Coronary artery (tissue), 2 donors: Measurements from ENCODE around the gene DYNC2H1.

Source experiments
- DNase-seq: peaks from one replicate; pipeline ENCODE4 v3.0.0-alpha.2; 2017; ENCODE audit warnings: low spot score
- H3K27ac ChIP-seq, 2 donors: fragments of 200-600 bp; sonication (generic); one replicate each; pipeline ENCODE4 v1.5.1; 2016 to 2019
- H3K4me3 ChIP-seq: fragments of 200-600 bp; sonication (generic); 2 replicates; pipeline ENCODE4 v1.5.1; 2016; ENCODE audit warnings: mild to moderate bottlenecking, moderate library complexity
- CTCF ChIP-seq: fragments of 200-600 bp; sonication (generic); IDR thresholded peaks from one replicate; pipeline ENCODE4 v1.5.1; 2019; ENCODE audit warnings: antibody characterized with exemption

Gene DYNC2H1

GRCh38 chr11:103338621-103339484, 229.6 kb downstream of the DYNC2H1 start:
- H3K27ac ChIP-seq: no peak overlapping the region
- no peak for DNase-seq
- no peak overlapping the region for H3K4me3 ChIP-seq
- no peak for TF ChIP-seq CTCF

GRCh38 chr11:103339485-103339857, 230.2 kb downstream of the DYNC2H1 start:
- no peak for DNase-seq
- no peak for TF ChIP-seq CTCF
- Histone ChIP-seq H3K27ac (no peak overlapping the region), H3K4me3 (no peak overlapping the region)

DNA sequence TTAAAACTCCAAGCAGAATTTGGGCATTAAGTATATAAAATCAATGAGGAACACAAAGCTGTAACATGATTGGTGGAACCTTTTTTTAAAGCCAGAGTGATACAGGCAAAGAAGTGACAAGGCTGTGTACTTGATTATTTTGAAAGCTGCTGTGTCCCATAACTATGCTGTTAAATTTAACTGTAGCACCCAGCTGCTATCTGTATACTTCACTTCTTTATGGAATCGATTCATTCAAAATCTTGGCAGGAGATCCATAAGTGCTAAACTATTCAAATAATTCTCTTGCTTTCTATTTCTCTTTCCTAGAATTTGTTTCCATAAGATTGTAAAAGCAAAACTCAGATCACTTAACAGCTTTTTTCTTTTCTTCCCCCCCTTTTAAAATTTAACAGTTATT, 231.7 kb downstream of the DYNC2H1 start:
- Histone ChIP-seq H3K4me3 (no peak overlapping the region), H3K27ac (no peak overlapping the region)
- no peak for TF ChIP-seq CTCF
- no peak for DNase-seq

DNA sequence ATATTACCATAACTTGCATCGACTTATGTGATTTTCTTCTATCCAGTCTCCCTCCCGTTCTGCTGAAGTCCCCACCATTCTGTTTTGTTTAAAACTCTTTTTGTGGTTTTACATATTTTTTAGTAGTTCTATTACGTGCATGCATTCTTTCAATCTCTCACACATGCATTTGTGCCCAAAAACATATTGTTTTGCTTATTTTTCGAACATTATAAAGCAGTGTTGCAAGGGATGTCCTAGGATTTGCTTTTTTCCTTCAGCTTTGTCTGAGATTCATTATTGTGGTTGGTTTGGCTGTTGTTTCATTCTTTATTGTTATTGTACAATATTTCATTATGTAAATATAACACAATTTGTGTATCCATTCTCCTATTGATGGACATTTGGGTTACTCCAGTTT, 235.7 kb downstream of the DYNC2H1 start:
- no peak overlapping the region for H3K27ac ChIP-seq
- no peak overlapping the region for H3K4me3 ChIP-seq
- TF ChIP-seq CTCF: no peak
- no peak for DNase-seq

- Histone ChIP-seq H3K4me3 (no peak overlapping the region), H3K27ac (no peak overlapping the region)
- no peak for DNase-seq
- TF ChIP-seq CTCF: no peak
Observed at GRCh38 chr11:103349595-103349994, 240.4 kb downstream of the DYNC2H1 start.

- no peak overlapping the region for H3K27ac ChIP-seq
- H3K4me3 ChIP-seq: no peak overlapping the region
- no peak for TF ChIP-seq CTCF
- DNase-seq: no peak
Observed at GRCh38 chr11:103354656-103355055, 245.4 kb downstream of the DYNC2H1 start.

- no peak for TF ChIP-seq CTCF
- no peak overlapping the region for H3K27ac ChIP-seq
- DNase-seq: no peak
Observed at GRCh38 chr11:103358251-103358650, 249.0 kb downstream of the DYNC2H1 start.

More at GRCh38 chr11:103358251-103358650, 249.0 kb downstream of the DYNC2H1 start:
- H3K4me3 ChIP-seq: no peak overlapping the region
